Central memory CD8-positive, alpha-beta T cell (primary cell): Measurements from ENCODE around the gene PLD1.

Source experiments
- ATAC-seq: fragments of 150-1000 bp; cut with Tn5 transposase; replicated peaks from 2 replicates; pipeline ENCODE4 v1.10.0; 2022; ENCODE audit warnings: mild to moderate bottlenecking, moderate FRiP score, moderate number of reproducible peaks; ENCODE audit not compliant: poor library complexity, severe bottlenecking; ENCODE audit errors: extremely low read depth
- DNase-seq, 2 donors: peaks; one replicate each; pipeline ENCODE4 v3.0.0; 2021; ENCODE audit warnings: low spot score in 2 of 2
- H3K27ac Mint-ChIP-seq: one replicate; pipeline ENCODE4 v1.8.0; 2022; ENCODE audit warnings: low read depth, mild to moderate bottlenecking, moderate library complexity, mixed read lengths
- H3K27me3 Mint-ChIP-seq: one replicate; pipeline ENCODE4 v1.8.0; 2022; ENCODE audit warnings: mixed read lengths
- H3K36me3 Mint-ChIP-seq: one replicate; pipeline ENCODE4 v1.8.0; 2022; ENCODE audit warnings: mild to moderate bottlenecking, moderate library complexity, mixed read lengths; ENCODE audit not compliant: insufficient read depth
- H3K4me1 Mint-ChIP-seq: one replicate; pipeline ENCODE4 v1.8.0; 2022; ENCODE audit warnings: mixed read lengths
- H3K4me3 Mint-ChIP-seq: one replicate; pipeline ENCODE4 v1.8.0; 2022; ENCODE audit warnings: mild to moderate bottlenecking, moderate library complexity, mixed read lengths
- H3K9me3 Mint-ChIP-seq: one replicate; pipeline ENCODE4 v1.8.0; 2022; ENCODE audit warnings: mixed read lengths

The PLD1 gene

DNA sequence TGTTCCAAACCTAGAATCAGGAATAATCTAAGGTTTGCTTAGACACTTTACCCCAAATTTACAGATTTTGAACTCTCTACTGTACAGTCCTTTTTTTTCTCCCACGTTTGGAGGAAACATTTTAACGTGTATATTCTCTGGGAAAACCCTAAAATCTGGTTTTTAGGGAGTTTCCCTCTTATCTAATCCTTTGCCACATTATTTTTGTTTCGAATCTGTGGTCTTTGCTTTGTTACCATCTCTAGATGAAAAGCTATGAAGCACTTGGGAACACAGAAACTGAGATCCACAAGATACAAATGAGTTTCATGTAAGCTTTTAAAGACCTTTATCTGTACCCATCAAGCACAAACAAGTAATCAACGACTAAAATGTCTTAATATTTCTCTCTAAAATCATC lies 41.3 kb downstream of the PLD1 start:
- ATAC-seq: no peak
- no peaks in the 10 kb centered on the region for H3K9me3 Mint-ChIP-seq
- peaks cover 6% of the 10 kb centered on the region for H3K4me1 Mint-ChIP-seq
- no peak overlapping the region for H3K4me3 Mint-ChIP-seq
- no peak overlapping the region for H3K27ac Mint-ChIP-seq
- peaks cover 49% of the 10 kb centered on the region for H3K27me3 Mint-ChIP-seq
- H3K36me3 Mint-ChIP-seq: no peaks in the 10 kb centered on the region
- no peak for DNase-seq

DNA sequence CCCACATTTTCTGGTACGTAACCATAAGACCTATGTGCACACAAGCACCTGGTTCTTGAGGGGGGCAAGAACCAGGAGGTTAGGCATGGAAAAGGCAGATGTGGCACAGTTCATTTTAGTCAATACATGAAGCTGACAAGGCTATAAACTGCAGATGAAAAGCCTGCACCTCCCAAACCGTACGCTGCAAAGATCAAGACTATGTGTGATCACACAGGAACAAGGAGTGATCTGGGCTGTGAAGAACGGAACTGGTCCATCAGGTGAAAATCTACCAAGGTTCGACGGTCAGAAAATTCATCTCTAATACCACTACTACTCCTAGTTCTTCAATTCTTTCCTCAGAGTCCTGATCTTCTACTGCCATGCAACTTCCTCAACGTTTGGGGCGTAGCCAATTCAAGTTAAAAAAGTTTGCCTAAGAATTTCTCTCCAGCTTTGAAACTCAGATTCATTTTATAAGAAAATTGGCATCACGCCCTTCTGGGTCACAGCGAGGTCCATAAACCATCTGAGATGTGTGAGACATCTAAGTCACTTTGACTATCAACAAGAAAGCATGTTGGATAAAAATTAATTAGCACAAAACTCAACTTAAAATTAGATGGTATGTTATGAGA lies 41.9 kb downstream of the PLD1 start:
- Mint-ChIP-seq H3K27ac (no peak overlapping the region), H3K4me3 (no peak overlapping the region), H3K9me3 (no peaks in the 10 kb centered on the region), H3K27me3 (peaks cover 49% of the 10 kb centered on the region), H3K4me1 (peaks cover 6% of the 10 kb centered on the region), H3K36me3 (no peaks in the 10 kb centered on the region)
- DNase-seq: no peak
- ATAC-seq: no peak

DNA sequence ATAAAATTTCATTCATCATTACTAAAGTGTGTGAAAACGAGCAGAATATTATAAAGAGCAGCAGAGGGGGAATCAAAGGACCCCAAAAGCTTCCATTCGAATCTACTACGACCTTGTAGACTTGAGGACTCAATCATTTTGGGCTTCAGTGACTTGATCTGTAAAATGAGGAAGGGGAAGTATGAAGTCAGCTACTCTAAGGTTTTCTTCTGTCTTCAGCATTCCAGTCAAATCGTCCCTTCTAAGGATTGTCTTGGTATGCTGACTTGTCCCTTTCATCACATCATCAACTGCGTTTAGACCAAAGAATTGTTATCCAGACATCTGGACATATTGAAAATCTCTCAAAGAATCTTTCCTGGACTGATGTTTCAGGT lies 44.8 kb downstream of the PLD1 start:
- no peaks in the 10 kb centered on the region for H3K36me3 Mint-ChIP-seq
- no peaks in the 10 kb centered on the region for H3K9me3 Mint-ChIP-seq
- DNase-seq (no peak), ATAC-seq (no peak)
- H3K27ac Mint-ChIP-seq: no peak overlapping the region
- H3K4me1 Mint-ChIP-seq: no peaks in the 10 kb centered on the region
- peaks cover 68% of the 10 kb centered on the region for H3K27me3 Mint-ChIP-seq
- H3K4me3 Mint-ChIP-seq: no peak overlapping the region

DNA sequence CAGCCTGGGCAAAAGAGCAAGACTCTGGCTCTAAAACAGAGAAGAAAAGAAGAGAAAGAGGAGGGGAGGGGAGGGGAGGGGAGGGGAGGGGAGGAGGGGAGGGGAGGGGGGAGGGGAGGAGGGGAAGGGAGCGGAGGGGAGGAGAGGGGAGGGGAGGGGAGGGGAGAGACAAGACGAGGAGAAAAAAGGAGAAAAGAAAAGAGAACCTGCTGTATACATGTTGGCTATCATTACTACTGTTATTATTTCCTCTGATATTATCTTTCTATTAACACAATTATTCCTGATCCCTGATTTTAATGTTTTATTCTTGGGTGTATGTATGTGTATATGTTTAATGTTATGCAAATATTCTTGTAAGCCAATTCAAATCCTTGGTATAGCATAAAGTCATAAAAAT lies 46.9 kb downstream of the PLD1 start:
- Mint-ChIP-seq H3K4me3 (no peak overlapping the region), H3K4me1 (no peaks in the 10 kb centered on the region), H3K27me3 (peaks cover 63% of the 10 kb centered on the region), H3K36me3 (no peaks in the 10 kb centered on the region), H3K9me3 (no peaks in the 10 kb centered on the region), H3K27ac (no peak overlapping the region)
- DNase-seq (no peak), ATAC-seq (no peak)

DNA sequence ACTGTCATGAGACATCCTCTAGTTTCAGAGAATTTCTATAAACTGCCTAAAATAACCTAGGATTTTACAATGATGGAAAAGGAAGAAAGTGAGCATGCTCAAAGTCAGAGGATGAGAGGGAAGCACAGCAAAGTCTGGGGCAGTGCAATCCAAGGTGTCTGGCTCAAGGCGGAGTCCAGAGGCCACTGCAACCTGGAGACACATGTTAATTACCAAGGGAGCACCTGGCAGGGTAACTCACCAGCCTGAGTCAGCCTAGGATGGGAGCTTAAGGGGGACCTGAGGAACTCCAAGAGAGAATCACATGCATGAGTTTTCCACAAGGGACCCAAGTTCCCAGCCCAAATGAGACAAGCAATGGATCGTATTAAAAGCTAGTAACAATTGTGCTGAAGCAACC lies 49.8 kb downstream of the PLD1 start:
- H3K9me3 Mint-ChIP-seq: no peaks in the 10 kb centered on the region
- no peak overlapping the region for H3K4me3 Mint-ChIP-seq
- H3K4me1 Mint-ChIP-seq: no peaks in the 10 kb centered on the region
- ATAC-seq: no peak
- peaks cover 49% of the 10 kb centered on the region for H3K27me3 Mint-ChIP-seq
- H3K27ac Mint-ChIP-seq: no peak overlapping the region
- no peaks in the 10 kb centered on the region for H3K36me3 Mint-ChIP-seq
- DNase-seq: no peak

DNA sequence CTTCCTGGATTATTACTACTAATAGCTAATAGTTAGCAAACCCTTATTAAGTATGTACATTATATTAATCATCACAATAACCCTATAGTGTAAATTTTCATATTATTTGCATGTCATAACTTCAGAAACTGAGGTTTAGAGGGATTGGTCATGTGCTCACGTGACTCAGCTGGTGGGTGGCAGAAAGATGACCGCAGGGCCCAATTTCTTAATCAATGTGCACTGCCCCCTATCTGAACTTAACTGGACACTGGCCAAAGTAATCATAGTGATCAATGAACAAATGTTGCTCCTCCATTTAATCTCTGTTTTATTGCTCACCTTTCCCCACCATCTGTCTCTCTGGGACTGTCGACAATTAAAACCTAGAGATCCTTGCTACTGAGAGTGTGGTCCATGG lies 52.2 kb downstream of the PLD1 start:
- no peaks in the 10 kb centered on the region for H3K9me3 Mint-ChIP-seq
- DNase-seq (no peak), ATAC-seq (no peak)
- no peak overlapping the region for H3K4me3 Mint-ChIP-seq
- no peaks in the 10 kb centered on the region for H3K36me3 Mint-ChIP-seq
- H3K27ac Mint-ChIP-seq: no peak overlapping the region
- peaks cover 35% of the 10 kb centered on the region for H3K27me3 Mint-ChIP-seq
- no peaks in the 10 kb centered on the region for H3K4me1 Mint-ChIP-seq

DNA sequence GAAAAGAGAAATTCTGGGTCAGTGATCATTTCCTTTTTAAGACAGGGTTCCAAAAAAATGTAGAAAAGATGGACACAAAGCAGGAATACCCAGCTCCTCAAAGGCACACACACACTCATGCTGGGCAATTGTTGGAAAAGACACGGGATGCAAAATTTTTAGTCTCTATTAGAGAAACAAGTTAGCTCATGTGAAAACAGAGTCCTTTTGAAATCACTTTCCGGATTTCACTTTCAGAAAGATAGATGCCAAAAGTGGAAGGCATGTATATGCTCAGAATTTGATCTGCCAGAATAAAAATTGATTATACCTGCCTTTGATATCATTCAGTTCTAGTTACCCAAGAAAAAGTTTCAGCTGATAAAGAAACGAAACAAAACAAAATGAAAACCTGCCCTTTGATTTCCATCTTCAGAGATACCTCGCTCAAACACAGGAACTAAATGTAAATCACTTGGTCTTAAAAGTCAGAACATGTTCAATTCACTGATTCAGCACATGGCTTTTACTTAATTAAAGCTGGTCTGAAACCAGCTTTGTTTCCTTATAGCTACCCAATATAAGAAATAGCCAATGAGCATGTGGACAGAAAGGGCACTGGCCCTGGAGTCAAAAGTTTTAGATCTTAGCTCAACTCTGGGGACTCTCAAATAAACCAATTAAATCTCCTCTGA lies 52.8 kb downstream of the PLD1 start:
- Mint-ChIP-seq H3K36me3 (no peaks in the 10 kb centered on the region), H3K27ac (no peak overlapping the region), H3K27me3 (peaks cover 29% of the 10 kb centered on the region), H3K4me3 (no peak overlapping the region), H3K9me3 (no peaks in the 10 kb centered on the region), H3K4me1 (no peaks in the 10 kb centered on the region)
- DNase-seq: no peak
- ATAC-seq: no peak

DNA sequence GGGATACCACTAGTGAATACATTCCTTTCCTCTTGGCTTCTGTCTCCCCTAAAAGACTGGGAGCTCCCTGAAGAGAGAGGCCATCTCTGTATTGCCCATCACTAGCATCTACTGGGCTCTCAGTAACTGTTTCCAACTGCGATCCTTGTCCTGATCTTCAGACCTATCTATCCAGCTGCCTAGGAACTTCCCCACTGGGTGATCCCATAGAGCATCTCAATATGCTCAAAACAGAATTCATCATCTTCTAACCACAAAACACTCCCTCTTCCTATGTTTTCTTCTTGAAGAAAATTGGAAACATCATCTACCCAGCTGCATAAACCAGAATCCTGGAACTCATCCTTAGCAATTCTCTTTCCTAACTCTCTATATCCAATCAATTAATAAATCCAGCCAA lies 54.6 kb downstream of the PLD1 start:
- Mint-ChIP-seq H3K4me3 (no peak overlapping the region), H3K36me3 (no peaks in the 10 kb centered on the region), H3K27ac (no peak overlapping the region), H3K27me3 (peaks cover 10% of the 10 kb centered on the region), H3K4me1 (no peaks in the 10 kb centered on the region), H3K9me3 (no peaks in the 10 kb centered on the region)
- ATAC-seq (no peak), DNase-seq (no peak)

DNA sequence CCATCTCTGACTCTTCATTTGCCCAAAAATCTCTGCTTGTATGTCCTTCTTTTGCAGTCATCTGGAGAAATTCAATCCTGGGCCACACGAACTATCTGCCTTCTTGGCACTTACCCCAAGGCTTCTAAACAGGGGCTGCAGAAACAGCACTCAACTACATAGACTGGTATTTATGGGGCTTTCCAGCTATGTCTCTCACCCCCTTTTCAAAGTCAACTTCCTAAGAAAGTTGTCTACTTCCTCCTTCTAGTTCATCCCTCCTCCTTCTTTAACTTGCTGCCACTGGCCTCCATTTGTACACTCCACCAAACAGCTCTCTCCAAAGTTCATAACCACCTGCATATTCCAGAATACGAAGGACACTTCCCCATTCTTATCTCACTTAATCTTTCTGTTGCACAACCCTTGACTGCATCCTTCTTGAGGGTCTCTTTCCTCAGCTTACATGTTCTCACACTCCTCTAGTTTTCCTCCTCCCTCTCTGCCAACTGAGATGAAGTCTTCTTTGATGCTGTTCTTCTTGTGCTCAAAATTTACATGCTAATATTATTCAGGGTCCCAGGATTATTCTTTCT lies 55.2 kb downstream of the PLD1 start:
- Mint-ChIP-seq H3K27ac (no peak overlapping the region), H3K4me3 (no peak overlapping the region), H3K4me1 (no peaks in the 10 kb centered on the region), H3K27me3 (peaks cover 9% of the 10 kb centered on the region), H3K36me3 (no peaks in the 10 kb centered on the region), H3K9me3 (no peaks in the 10 kb centered on the region)
- DNase-seq (no peak), ATAC-seq (no peak)

DNA sequence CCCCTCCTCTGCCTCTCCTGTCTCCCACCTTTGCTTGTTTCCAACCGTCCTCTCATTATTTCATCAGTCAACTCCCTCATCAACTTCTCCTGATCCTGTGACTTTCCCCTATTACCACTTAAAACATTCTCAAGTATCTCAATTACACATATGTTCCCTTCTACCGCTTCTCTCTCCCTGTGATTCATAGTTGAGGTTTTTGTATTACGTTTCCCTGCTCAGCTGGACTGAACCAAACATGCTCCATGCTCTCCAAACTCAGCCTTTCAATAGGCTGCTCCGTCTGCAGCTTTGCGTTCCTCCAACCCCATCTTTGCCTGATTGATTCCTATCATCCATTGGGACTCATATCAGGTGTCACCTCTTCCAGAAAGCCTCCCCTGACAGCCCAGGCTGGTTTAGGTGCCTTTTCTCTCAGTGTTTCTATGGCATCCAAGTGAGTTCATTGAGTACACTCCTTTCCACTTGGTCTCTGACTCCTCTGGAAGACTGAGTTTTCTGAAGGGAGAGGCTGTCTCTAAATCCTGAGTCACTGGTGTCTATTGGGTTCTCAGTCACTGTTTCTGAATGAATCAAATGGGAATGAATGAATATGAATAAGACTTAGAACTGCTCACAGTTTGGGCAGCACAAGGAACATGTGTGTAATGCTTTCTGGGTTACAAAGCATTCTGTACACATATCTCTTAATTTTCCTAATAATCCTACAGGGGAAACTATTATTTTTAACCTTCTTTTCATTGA lies 56.4 kb downstream of the PLD1 start:
- Mint-ChIP-seq H3K4me1 (no peaks in the 10 kb centered on the region), H3K36me3 (no peaks in the 10 kb centered on the region), H3K4me3 (no peak overlapping the region), H3K9me3 (no peaks in the 10 kb centered on the region), H3K27me3 (peaks cover 16% of the 10 kb centered on the region), H3K27ac (no peak overlapping the region)
- DNase-seq: no peak
- no peak for ATAC-seq

DNA sequence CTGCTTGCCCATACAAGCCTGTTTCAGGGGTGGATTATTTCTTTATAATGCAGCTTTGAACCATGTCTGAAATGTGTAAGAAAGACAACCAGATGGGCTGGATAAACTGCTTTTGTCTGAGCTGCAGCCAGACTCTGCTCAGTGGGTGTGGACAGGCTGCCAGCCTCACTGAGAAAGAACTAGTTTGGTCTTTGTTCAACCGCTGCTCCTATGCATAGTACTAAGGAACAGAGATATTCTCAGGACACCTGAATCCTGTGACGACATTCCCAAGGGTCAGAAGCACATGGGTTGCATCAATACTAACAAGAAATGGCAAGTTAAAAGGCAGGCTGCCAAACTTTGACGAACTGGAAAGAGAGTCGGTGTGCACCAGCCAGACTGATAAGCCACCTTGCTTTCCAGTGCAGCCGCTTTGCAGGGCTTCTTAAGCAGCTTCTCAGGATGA lies 57.2 kb downstream of the PLD1 start:
- no peak for DNase-seq
- Mint-ChIP-seq H3K36me3 (no peaks in the 10 kb centered on the region), H3K27me3 (peaks cover 24% of the 10 kb centered on the region), H3K9me3 (no peaks in the 10 kb centered on the region), H3K4me1 (no peaks in the 10 kb centered on the region), H3K27ac (no peak overlapping the region), H3K4me3 (no peak overlapping the region)
- no peak for ATAC-seq

DNA sequence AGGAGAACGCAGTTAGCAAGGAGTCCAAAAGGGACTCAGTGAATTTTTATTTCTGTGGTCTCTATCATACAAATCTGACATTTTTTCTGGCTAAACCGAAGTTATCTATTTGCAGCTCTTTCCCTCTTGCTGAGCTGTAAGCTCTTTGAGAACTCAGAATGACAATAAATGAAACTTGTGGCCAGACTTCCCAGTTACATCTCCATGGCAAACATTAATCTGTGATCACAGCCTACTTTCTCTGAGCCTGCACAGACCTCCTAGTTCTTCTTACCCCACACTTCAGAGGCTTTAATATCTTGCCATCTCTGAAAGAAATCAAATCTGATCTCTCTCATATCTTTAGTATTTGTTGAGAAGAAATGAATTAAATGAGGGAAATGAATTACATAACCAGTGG lies 58.0 kb downstream of the PLD1 start:
- no peaks in the 10 kb centered on the region for H3K4me1 Mint-ChIP-seq
- H3K27me3 Mint-ChIP-seq: peaks cover 30% of the 10 kb centered on the region
- ATAC-seq (no peak), DNase-seq (no peak)
- no peak overlapping the region for H3K4me3 Mint-ChIP-seq
- no peaks in the 10 kb centered on the region for H3K9me3 Mint-ChIP-seq
- H3K36me3 Mint-ChIP-seq: no peaks in the 10 kb centered on the region
- no peak overlapping the region for H3K27ac Mint-ChIP-seq

DNA sequence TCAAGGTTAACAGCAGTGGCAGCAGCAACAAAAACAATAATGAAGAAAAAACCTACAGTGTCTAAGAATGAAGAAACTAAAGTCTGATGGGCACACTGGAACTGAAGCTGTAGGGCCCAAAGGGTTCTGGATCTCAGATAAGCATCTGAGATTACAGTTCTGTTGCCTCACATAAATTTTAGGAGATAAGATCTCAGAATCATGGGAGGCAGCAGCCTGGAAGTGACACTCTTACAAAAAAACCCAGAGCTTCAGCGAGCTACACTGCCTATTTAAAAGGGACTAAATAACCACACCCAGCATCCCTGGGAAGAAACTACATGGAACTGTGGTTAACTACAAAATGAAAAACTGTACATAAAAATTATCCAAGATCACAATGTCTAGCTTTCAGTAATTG lies 61.2 kb downstream of the PLD1 start:
- Mint-ChIP-seq H3K36me3 (no peaks in the 10 kb centered on the region), H3K27ac (no peak overlapping the region), H3K27me3 (peaks cover 52% of the 10 kb centered on the region)

More for the DNA sequence above, 61.2 kb downstream of the PLD1 start:
- DNase-seq: no peak
- H3K4me3 Mint-ChIP-seq: no peak overlapping the region
- no peaks in the 10 kb centered on the region for H3K4me1 Mint-ChIP-seq
- no peaks in the 10 kb centered on the region for H3K9me3 Mint-ChIP-seq
- no peak for ATAC-seq
